Measurements from ENCODE around the gene SH3GLB1.

Gene SH3GLB1

DNA sequence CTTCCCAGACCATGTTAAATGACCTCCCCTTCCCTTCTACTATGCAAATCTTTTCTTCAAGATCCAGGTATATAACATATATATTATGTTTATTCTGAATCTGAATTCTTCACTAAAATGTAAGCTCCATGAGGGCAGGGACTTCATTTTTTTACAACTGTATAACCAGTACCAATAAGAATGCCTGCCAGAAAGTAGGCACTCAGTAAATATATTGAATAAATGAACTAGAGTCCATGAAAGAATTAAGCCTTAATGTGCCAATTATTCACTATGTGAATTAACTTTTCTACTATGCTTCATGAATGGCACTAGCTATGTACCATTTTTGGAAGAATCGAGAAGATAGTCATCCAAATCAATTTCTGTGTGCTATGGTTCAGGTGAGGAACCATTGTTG lies 60.1 kb downstream of the SH3GLB1 start:
- no peak for DNase-seq
- intact Hi-C loops (cut with DNase I) = no loop called here

DNA sequence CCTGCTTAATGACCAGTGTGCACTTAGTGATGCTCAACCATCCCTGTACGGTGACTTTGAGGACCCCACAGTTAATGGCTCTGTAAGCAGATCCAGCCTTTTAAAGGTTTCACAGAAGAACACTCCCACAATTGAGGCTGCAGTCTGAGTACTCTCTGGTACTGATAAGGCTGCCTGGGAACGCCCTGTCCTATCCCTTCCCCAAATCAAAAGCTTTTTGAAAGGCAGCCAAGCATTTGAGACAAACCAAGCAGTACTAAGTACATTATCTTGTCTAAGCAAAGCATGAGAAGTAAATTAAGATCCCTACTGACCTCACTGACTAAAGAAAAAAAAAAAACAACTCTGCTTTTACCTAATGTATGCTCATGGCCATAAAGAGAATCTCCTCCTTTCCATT lies 60.7 kb downstream of the SH3GLB1 start:
- no peak for DNase-seq
- intact Hi-C loops (cut with DNase I) = no loop called here

DNA sequence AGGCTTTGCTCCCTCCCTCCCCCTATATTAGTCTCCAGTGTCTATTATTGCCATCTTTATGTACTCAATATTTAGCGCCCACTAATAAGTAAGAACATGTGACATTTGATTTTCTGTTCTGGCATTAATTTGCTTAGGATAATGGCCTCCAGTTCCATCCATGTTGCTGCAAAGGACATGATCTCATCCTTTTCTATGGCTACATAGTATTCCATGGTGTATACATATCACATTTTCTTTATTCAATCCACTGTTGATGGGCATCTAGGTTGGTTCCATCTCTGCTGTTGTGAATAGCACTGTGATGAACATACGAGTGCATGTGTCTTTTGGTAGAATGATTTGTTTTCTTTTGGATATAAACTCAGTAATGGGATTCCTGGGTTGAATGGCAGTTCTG lies 61.3 kb downstream of the SH3GLB1 start:
- DNase-seq = no peak
- intact Hi-C loops (cut with DNase I) = no loop called here

DNA sequence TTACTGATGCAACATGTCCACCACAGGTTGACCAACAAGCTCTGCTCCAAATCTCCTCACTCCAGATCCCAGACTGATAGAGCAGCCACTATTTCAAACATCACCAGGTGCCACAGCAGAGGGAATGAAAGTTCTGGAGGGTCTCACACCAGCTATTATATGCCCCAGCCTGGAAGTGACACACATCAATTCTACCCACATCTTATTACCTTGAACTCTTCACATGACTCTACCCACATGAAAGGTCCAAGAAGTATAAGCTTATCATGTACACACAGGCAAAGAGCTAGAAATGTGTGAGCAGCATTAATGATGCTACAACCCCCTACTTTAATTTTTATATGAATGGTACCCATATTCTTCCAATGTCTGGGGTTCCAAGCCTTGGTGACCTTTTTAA lies 64.2 kb downstream of the SH3GLB1 start:
- no peak for DNase-seq
- intact Hi-C loops (cut with DNase I) = no loop called here

GRCh38 chr1:86769065-86769464 lies 64.7 kb downstream of the SH3GLB1 start:
- intact Hi-C loops (cut with DNase I) = no loop called here
- DNase-seq = no peak

DNA sequence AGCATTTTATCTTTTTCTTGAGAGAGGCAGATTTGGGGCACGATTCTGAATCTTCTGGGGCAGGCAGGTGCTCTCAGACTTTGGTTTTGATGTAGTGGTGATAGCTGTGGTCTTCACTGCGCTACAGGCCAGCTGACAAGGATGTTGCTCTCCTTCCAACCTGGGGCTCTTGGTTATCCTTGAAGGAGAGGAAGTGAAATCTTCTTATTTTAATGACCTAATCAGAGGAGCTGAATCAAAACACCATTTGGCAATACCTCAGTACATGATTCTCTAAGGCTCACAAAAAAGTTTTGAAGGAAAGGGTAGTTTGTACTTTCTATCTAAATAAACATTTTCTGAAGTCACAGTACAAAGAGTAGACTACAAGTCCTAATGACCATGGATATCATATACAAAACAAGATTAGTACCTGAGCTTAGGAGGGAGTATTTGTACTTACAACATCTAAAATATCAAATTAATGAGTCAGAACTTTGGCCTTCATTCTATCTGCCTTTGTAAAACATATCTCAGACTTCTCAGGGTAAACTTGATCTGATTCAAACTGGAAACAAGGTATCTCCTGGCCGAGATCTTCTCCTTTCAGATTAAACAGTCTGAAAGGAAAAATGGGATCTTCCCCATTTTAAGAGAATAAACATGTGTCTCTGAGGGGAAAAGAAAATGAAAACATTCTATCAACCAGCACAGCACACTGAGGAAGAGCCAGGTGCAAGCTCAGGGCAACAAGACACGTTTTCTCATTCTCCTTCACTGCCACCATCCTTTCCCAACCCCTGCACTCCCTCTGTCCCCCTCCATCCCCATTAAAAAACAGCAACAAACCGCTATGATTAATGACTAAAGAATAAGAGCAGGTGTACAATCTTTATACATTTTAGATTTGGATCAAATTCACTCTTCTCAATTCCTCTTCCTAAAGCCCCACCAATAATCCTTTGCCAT lies 69.2 kb downstream of the SH3GLB1 start:
- DNase-seq = no peak
- intact Hi-C loops (cut with DNase I) = no loop called here

- intact Hi-C loops (cut with DNase I) = no loop called here
- peak; percentile 42 to 93 (median 76) for DNase-seq
These were observed 70.2 kb downstream of the SH3GLB1 start for GRCh38 chr1:86774305-86775295.

DNA sequence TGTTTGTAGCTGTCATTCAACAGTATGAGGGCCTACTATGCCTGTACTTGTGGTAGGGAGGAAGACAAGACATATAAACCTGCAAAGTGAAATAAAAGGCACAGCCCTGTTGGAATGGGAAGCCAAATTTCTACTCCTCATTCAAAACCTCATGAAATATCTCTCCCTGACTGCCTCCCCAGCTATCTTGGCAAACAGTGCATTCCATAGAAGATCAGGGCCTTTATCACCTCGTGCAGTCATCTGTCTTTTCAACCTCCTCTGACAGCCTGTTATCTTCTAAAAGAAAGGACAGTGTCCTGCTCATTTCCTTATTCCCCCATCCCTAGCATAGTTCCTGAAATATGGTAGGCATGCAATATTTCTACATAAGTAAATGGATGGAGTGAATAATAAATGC lies 71.0 kb downstream of the SH3GLB1 start:
- no peak for DNase-seq
- intact Hi-C loops (cut with DNase I) = no loop called here

DNA sequence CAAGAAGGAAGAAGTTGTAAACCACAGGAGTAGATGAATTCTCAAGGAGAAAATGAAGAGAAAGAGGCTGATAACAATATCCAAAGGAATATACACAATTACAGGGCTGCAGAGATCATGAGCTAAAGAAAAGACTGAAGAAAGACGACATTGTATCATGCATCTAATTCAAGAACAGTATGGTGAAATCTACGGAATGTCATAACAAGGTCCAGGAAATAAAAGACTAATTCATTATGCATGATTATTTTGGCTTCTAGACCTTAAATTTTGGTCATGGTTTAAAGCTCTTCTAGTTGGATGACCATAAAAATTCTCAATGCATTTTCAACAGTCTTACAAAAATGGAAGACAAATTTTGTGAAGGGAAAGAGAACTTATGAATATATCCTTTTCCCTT lies 71.7 kb downstream of the SH3GLB1 start:
- intact Hi-C loops (cut with DNase I) = no loop called here
- DNase-seq = no peak

GRCh38 chr1:86778569-86779239 lies 74.3 kb downstream of the SH3GLB1 start:
- DNase-seq = no peak
- intact Hi-C loops (cut with DNase I) = no loop called here

GRCh38 chr1:86779308-86780191 lies 75.2 kb downstream of the SH3GLB1 start:
- intact Hi-C loops (cut with DNase I) = no loop called here
- peak in 31 of 42 donors; percentile 16 to 87 (median 56) for DNase-seq

- DNase-seq = no peak
- intact Hi-C loops (cut with DNase I) = no loop called here
These were observed 78.1 kb downstream of the SH3GLB1 start for GRCh38 chr1:86782482-86782881.

DNA sequence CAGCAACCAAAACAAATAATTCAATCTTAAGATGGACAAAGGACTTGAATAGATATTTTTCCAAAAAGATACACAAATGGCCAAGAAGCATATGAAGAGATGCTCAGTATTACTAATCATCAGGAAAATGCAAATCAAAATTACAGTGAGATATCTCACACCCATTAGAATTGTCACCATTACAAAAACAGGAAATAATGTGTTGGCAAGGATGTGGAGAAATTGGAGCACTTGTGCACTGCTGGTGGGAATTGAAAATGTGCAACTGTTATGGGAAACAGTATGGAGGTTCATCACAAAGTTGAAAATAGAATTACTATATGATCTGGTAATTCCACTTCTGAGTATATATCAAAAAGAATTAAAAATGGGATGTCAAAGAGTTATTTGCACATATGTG lies 83.2 kb downstream of the SH3GLB1 start:
- intact Hi-C loops (cut with DNase I) = no loop called here
- no peak for DNase-seq

- intact Hi-C loops (cut with DNase I) = no loop called here
- peak in 5 of 42 donors; percentile 19 to 60 (median 37) for DNase-seq
These were observed 84.2 kb downstream of the SH3GLB1 start for GRCh38 chr1:86788300-86789206.

GRCh38 chr1:86795316-86795715 lies 90.9 kb downstream of the SH3GLB1 start:
- DNase-seq = no peak
- intact Hi-C loops (cut with DNase I) = no loop called here
